ENCODE measurements around the gene SNRNP48. TPM values are rescaled to one million over a fixed set of nuclear protein-coding genes. Genes with fewer than 3 reads are reported as not detected.

The SNRNP48 gene
- total and polyA plus RNA-seq, 5 experiments from 2014 or later = 9.1 to 29.2 (median 13.7) TPM

GRCh38 chr6:7566107-7566506 is 23.9 kb upstream of the SNRNP48 start:
- Mint-ChIP-seq H3K27ac (no peak overlapping the region), H3K4me1 (no peaks in the 10 kb centered on the region), H3K4me3 (no peak overlapping the region), H3K27me3 (peaks cover 16 to 62% (median 40%) of the 10 kb centered on the region in 5 donors), H3K36me3 (peaks cover 0 to 3% (median 0%) of the 10 kb centered on the region in 3 donors), H3K9me3 (no peaks in the 10 kb centered on the region)
- POLR2A ChIA-PET = no interaction called here
- DNase-seq = no peak
- ATAC-seq = no peak

GRCh38 chr6:7566617-7567173 is 23.3 kb upstream of the SNRNP48 start:
- H3K4me3 Mint-ChIP-seq = no peak overlapping the region
- DNase-seq (no peak), ATAC-seq (no peak)
- H3K36me3 Mint-ChIP-seq = peaks cover 0 to 3% (median 0%) of the 10 kb centered on the region in 3 donors
- H3K27ac Mint-ChIP-seq = no peak overlapping the region
- H3K9me3 Mint-ChIP-seq = no peaks in the 10 kb centered on the region
- no peaks in the 10 kb centered on the region for H3K4me1 Mint-ChIP-seq
- POLR2A ChIA-PET = no interaction called here
- H3K27me3 Mint-ChIP-seq = peaks cover 10 to 56% (median 36%) of the 10 kb centered on the region in 5 donors

GRCh38 chr6:7568021-7568420 is 22.0 kb upstream of the SNRNP48 start:
- H3K27ac Mint-ChIP-seq = no peak overlapping the region
- no peak for DNase-seq
- POLR2A ChIA-PET = no interaction called here
- ATAC-seq = no peak
- peaks cover 10 to 47% (median 33%) of the 10 kb centered on the region in 5 donors for H3K27me3 Mint-ChIP-seq
- peaks cover 0 to 3% (median 0%) of the 10 kb centered on the region in 3 donors for H3K36me3 Mint-ChIP-seq
- no peaks in the 10 kb centered on the region for H3K4me1 Mint-ChIP-seq
- no peaks in the 10 kb centered on the region for H3K9me3 Mint-ChIP-seq
- no peak overlapping the region for H3K4me3 Mint-ChIP-seq

GRCh38 chr6:7569082-7569481 is 20.9 kb upstream of the SNRNP48 start:
- H3K36me3 Mint-ChIP-seq = peaks cover 0 to 3% (median 0%) of the 10 kb centered on the region in 3 donors
- ATAC-seq (no peak), DNase-seq (no peak)
- peaks cover 7 to 44% (median 33%) of the 10 kb centered on the region in 5 donors for H3K27me3 Mint-ChIP-seq
- no peak overlapping the region for H3K27ac Mint-ChIP-seq
- H3K4me3 Mint-ChIP-seq = no peak overlapping the region
- no peaks in the 10 kb centered on the region for H3K9me3 Mint-ChIP-seq
- H3K4me1 Mint-ChIP-seq = no peaks in the 10 kb centered on the region
- POLR2A ChIA-PET = no interaction called here

- Mint-ChIP-seq H3K4me1 (no peaks in the 10 kb centered on the region), H3K36me3 (peaks cover 0 to 3% (median 0%) of the 10 kb centered on the region in 3 donors), H3K27me3 (peaks cover 9 to 42% (median 35%) of the 10 kb centered on the region in 5 donors), H3K4me3 (no peak overlapping the region), H3K27ac (no peak overlapping the region), H3K9me3 (no peaks in the 10 kb centered on the region)
- DNase-seq (no peak), ATAC-seq (no peak)
- POLR2A ChIA-PET = no interaction called here
Measured at GRCh38 chr6:7572213-7572943, 17.6 kb upstream of the SNRNP48 start.

GRCh38 chr6:7574500-7574899 is 15.5 kb upstream of the SNRNP48 start:
- Mint-ChIP-seq H3K9me3 (no peaks in the 10 kb centered on the region), H3K27ac (no peak overlapping the region), H3K4me1 (no peaks in the 10 kb centered on the region), H3K4me3 (no peak overlapping the region), H3K27me3 (peaks cover 11 to 35% (median 28%) of the 10 kb centered on the region in 5 donors), H3K36me3 (peaks cover 0 to 3% (median 0%) of the 10 kb centered on the region in 3 donors)
- ATAC-seq (no peak), DNase-seq (no peak)
- POLR2A ChIA-PET = no interaction called here

GRCh38 chr6:7578516-7578915 is 11.5 kb upstream of the SNRNP48 start:
- Mint-ChIP-seq H3K27me3 (peaks cover 8 to 22% (median 12%) of the 10 kb centered on the region in 5 donors), H3K4me1 (no peaks in the 10 kb centered on the region), H3K4me3 (no peak overlapping the region), H3K36me3 (no peaks in the 10 kb centered on the region), H3K27ac (no peak overlapping the region), H3K9me3 (no peaks in the 10 kb centered on the region)
- ATAC-seq = no peak
- no peak for DNase-seq
- POLR2A ChIA-PET = no interaction called here

- H3K4me1 Mint-ChIP-seq = no peaks in the 10 kb centered on the region
- POLR2A ChIA-PET = no interaction called here
- ATAC-seq = no peak
- no peaks in the 10 kb centered on the region for H3K36me3 Mint-ChIP-seq
- no peak overlapping the region for H3K4me3 Mint-ChIP-seq
- DNase-seq = no peak
- H3K27ac Mint-ChIP-seq = no peak overlapping the region
- H3K27me3 Mint-ChIP-seq = peaks cover 8 to 20% (median 10%) of the 10 kb centered on the region in 5 donors
- no peaks in the 10 kb centered on the region for H3K9me3 Mint-ChIP-seq
Measured at GRCh38 chr6:7578931-7579330, 11.1 kb upstream of the SNRNP48 start.

GRCh38 chr6:7579851-7580250 is 10.1 kb upstream of the SNRNP48 start:
- no peak for DNase-seq
- no peak overlapping the region for H3K4me3 Mint-ChIP-seq
- H3K36me3 Mint-ChIP-seq = no peaks in the 10 kb centered on the region
- H3K27ac Mint-ChIP-seq = no peak overlapping the region
- POLR2A ChIA-PET = no interaction called here
- H3K9me3 Mint-ChIP-seq = no peaks in the 10 kb centered on the region
- H3K4me1 Mint-ChIP-seq = peaks cover 0 to 3% (median 0%) of the 10 kb centered on the region in 4 donors
- H3K27me3 Mint-ChIP-seq = peaks cover 8 to 20% (median 10%) of the 10 kb centered on the region in 5 donors
- ATAC-seq = no peak

- Mint-ChIP-seq H3K27ac (no peak overlapping the region), H3K9me3 (no peaks in the 10 kb centered on the region), H3K27me3 (peaks cover 6 to 17% (median 10%) of the 10 kb centered on the region in 5 donors), H3K36me3 (no peaks in the 10 kb centered on the region), H3K4me1 (peaks cover 0 to 3% (median 0%) of the 10 kb centered on the region in 4 donors), H3K4me3 (no peak overlapping the region)
- ATAC-seq = no peak
- POLR2A ChIA-PET = interaction anchor here (0.8 kb wide), 1 partner anchor 301 kb away, joined by 4 read pairs; no protein-coding TSS in a partner anchor
- DNase-seq = no peak
Measured at GRCh38 chr6:7580537-7580926, 9.5 kb upstream of the SNRNP48 start.

- POLR2A ChIA-PET = interaction anchor here (0.8 kb wide), 1 partner anchor 301 kb away, joined by 4 read pairs; no protein-coding TSS in a partner anchor
Measured at GRCh38 chr6:7580927-7581618, 8.9 kb upstream of the SNRNP48 start.

GRCh38 chr6:7585287-7585930 is 4.6 kb upstream of the SNRNP48 start:
- no peaks in the 10 kb centered on the region for H3K36me3 Mint-ChIP-seq

More at GRCh38 chr6:7580927-7581618, 8.9 kb upstream of the SNRNP48 start:
- Mint-ChIP-seq H3K27me3 (peaks cover 2 to 13% (median 9%) of the 10 kb centered on the region in 5 donors), H3K27ac (no peak overlapping the region), H3K9me3 (no peaks in the 10 kb centered on the region), H3K4me3 (no peak overlapping the region), H3K4me1 (peaks cover 0 to 3% (median 0%) of the 10 kb centered on the region in 4 donors), H3K36me3 (no peaks in the 10 kb centered on the region)
- ATAC-seq (no peak), DNase-seq (no peak)

More at GRCh38 chr6:7585287-7585930, 4.6 kb upstream of the SNRNP48 start:
- H3K9me3 Mint-ChIP-seq = no peaks in the 10 kb centered on the region
- H3K4me1 Mint-ChIP-seq = peaks cover 8 to 22% (median 14%) of the 10 kb centered on the region in 4 donors
- DNase-seq (no peak), ATAC-seq (no peak)
- peaks cover 0 to 5% (median 0%) of the 10 kb centered on the region in 5 donors for H3K27me3 Mint-ChIP-seq
- H3K4me3 Mint-ChIP-seq = no peak overlapping the region
- POLR2A ChIA-PET = no interaction called here
- H3K27ac Mint-ChIP-seq = no peak overlapping the region

Data from naive thymus-derived CD8-positive, alpha-beta T cell (primary cell).